Measurements from ENCODE around the gene RIMS3.

The RIMS3 gene

GRCh38 chr1:40691538-40692428, 26.3 kb upstream of the RIMS3 start, which contains the start of gene NFYC:
NFYC (plus strand) TSS chr1:40691704; CDS start chr1:40738844, 47,140 bp downstream.
- DNase-seq (peak; percentile 96), ATAC-seq (peak; percentile 90)

- DNase-seq (no peak), ATAC-seq (no peak)
Measured at GRCh38 chr1:40690771-40691537, 25.5 kb upstream of the RIMS3 start.

- ATAC-seq (no peak), DNase-seq (no peak)
Measured at GRCh38 chr1:40689737-40690136, 24.3 kb upstream of the RIMS3 start.

GRCh38 chr1:40687661-40688060, 22.2 kb upstream of the RIMS3 start:
- no peak for ATAC-seq
- no peak for DNase-seq

GRCh38 chr1:40687059-40687458, 21.6 kb upstream of the RIMS3 start:
- ATAC-seq (no peak), DNase-seq (no peak)

GRCh38 chr1:40684669-40685068, 19.2 kb upstream of the RIMS3 start:
- ATAC-seq: no peak
- no peak for DNase-seq

GRCh38 chr1:40679165-40679953, 13.9 kb upstream of the RIMS3 start:
- ATAC-seq (no peak), DNase-seq (no peak)

GRCh38 chr1:40676501-40676900, 11.0 kb upstream of the RIMS3 start:
- no peak for ATAC-seq
- no peak for DNase-seq

- DNase-seq: no peak
- ATAC-seq: no peak
Measured at GRCh38 chr1:40673452-40673851, 8.0 kb upstream of the RIMS3 start.

GRCh38 chr1:40668769-40669525, 3.5 kb upstream of the RIMS3 start:
- DNase-seq: peak; percentile 89
- ATAC-seq: peak; percentile 73

GRCh38 chr1:40664791-40665190, 691 bp downstream of the RIMS3 start:
- DNase-seq (no peak), ATAC-seq (no peak)

GRCh38 chr1:40664167-40664537, 1.3 kb downstream of the RIMS3 start:
- ATAC-seq (no peak), DNase-seq (no peak)

- DNase-seq (no peak), ATAC-seq (no peak)
Measured at GRCh38 chr1:40663324-40664166, 1.9 kb downstream of the RIMS3 start.

GRCh38 chr1:40662864-40663263, 2.6 kb downstream of the RIMS3 start:
- DNase-seq (peak; percentile 43), ATAC-seq (peak; percentile 79)

- DNase-seq (no peak), ATAC-seq (no peak)
Measured at GRCh38 chr1:40662151-40662550, 3.3 kb downstream of the RIMS3 start.

GRCh38 chr1:40661678-40662077, 3.8 kb downstream of the RIMS3 start:
- DNase-seq (no peak), ATAC-seq (no peak)

- ATAC-seq (no peak), DNase-seq (no peak)
Measured at GRCh38 chr1:40659649-40659947, 5.9 kb downstream of the RIMS3 start.

- no peak for ATAC-seq
- DNase-seq: no peak
Measured at GRCh38 chr1:40658751-40659648, 6.5 kb downstream of the RIMS3 start.

GRCh38 chr1:40657046-40657445, 8.4 kb downstream of the RIMS3 start:
- DNase-seq (no peak), ATAC-seq (no peak)
